T-helper 1 cell treated with Interleukin-12 subunit alpha and Interleukin-12 subunit beta and Interleukin-4 antibody, amounts not matched to agents 30 ng/mL and 1 ng/mL, for 36 hours (primary cell): ENCODE results near the gene TCHP. TPM values are rescaled to one million over a fixed set of nuclear protein-coding genes. Genes with fewer than 3 reads are reported as not detected.

ENCODE experiments used
- intact Hi-C: fragments of 100-400 bp; cut with micrococcal nuclease; formaldehyde crosslinking; loops from one replicate; pipeline ENCODE4 v1.15.1; 2024
- total RNA-seq: library from RNA; stranded (reverse); gene quantifications from 2 replicates; pipeline ENCODE4 v1.2.3, GENCODE V29; 2022

Gene TCHP
- total RNA-seq, 1 donor from 2014 or later: 35.2 TPM

- intact Hi-C loops: loop anchor here (5.0 to 10.0 kb wide), 2 partner anchors 61 to 174 kb away; no protein-coding TSS in a partner anchor
These were observed 31.1 kb downstream of the TCHP start for GRCh38 chr12:109931143-109931542.

DNA sequence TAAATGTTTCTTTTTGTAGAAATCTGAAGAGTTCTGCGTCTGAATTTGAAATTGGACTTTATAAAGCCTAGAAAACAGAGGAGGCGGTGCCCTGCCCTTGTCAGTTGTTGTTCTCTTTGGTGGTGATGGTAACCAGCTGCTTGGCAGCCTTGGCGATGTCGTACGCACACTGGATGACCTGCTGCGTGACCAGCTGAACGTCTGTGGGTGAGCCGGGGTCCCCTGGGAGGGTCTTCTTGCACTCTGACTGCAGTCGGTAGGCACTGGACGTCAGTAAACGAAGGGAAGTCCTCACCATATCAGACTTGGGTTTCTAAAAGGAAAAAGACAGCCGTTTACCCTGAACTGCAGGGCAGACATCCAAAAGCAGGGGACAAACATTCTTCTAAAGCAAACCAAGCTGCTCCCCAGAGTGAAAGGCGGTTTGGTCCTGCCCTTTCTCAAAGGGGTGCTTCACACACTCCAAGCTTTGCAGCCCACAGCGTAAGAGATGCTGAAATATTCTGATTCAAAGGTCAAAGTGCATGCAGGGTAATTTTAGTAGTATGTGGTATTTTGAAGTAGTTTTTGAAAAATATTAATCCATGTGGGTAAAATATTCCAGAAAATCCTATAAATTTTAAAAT is 32.9 kb downstream of the TCHP start:
- intact Hi-C loops: loop anchor here (5.0 to 10.0 kb wide), 2 partner anchors 59 to 172 kb away; no protein-coding TSS in a partner anchor

GRCh38 chr12:109934026-109934425 is 34.0 kb downstream of the TCHP start:
- intact Hi-C loops: loop anchor here (1.0 to 10.0 kb wide), 3 partner anchors 58 to 171 kb away; no protein-coding TSS in a partner anchor

GRCh38 chr12:109937371-109937770 is 37.3 kb downstream of the TCHP start:
- intact Hi-C loops: loop anchor here (10.0 kb wide), 1 partner anchor 167 kb away; no protein-coding TSS in a partner anchor

GRCh38 chr12:109938947-109939346 is 38.9 kb downstream of the TCHP start:
- intact Hi-C loops: loop anchor here (10.0 kb wide), 1 partner anchor 166 kb away; no protein-coding TSS in a partner anchor

DNA sequence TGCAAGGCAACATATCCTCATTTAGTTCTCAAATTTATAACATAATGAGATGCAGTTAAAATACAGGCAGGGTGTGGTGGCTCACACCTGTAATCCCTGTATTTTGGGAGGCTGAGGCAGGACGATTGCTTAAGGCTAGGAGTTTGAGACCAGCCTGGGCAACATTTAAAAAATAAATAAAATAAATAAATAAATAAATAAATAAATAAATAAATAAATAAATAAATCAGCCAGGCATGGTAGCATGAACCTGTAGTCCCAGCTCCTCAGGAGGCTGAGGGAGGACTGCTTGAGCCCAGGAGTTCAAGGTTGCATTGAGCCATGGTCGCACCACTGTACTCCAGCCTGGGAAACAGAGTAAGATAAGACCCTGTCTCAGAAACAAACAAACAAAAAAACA is 39.4 kb downstream of the TCHP start:
- intact Hi-C loops: loop anchor here (10.0 kb wide), 1 partner anchor 165 kb away; no protein-coding TSS in a partner anchor

DNA sequence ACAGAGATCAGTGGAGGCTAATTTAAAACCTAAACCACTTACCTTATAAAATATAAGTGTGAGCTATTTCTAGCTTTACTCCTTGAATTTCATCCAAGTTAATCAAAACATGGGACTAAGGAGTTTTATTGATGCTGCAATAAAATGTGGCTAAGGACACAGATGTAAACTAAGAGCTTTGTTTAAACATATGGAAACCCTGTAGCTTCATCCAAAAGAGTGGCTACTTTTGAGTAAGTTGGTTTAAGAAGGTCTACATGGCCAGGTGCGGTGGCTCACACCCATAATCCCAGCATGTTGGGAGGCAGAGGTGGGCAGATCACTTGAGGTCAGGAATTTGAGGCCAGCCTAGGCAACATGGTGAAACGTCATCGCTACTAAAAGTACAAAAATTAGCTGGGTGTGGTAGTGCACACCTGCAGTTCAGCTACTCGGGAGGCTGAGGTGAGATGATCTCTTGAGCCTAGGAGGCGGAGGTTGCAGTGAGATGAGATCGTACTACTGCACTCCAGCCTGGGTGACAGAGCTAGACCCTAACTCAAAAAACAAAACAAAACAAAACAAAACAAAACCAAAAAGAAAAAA is 40.4 kb downstream of the TCHP start:
- intact Hi-C loops: no loop called here

- intact Hi-C loops: no loop called here
These were observed 43.7 kb downstream of the TCHP start for GRCh38 chr12:109943811-109944210.

DNA sequence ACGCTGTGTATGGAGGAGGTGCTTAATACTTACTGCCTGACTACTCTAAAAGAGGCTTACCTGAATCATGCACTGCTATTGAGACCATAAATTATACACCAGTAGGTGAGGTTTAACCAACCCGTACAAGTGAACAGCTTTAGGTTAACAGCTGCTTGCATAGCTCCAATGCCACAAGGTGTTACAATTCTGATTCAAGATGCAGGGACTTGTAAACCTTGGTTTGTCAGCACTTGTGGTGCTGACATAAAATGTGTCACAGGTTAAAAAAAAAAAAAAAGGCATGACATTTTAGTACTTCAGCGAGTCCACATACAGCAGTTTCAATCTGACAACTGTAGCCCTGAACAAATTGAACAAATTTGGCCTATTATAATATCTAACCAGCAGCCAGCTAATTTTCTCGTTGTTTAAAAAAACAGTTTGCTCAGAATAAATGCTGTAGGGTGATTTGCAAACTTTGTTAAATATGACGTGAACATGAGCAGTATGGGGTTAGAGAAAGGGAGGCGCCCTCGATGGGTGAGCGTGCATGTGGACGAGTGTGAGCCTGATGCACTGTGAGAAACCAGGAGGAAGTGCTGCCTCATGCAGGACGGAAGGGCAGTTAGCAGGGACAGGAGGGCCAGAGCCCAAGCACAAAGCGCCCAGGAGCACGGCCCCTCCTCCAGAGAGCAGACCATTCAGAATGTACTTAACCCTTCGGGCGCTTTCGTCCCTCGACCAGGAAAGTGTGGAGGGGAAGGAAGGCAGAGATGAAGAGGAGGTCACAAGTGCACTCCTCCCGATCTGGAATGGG is 44.7 kb downstream of the TCHP start:
- intact Hi-C loops: no loop called here

GRCh38 chr12:109946505-109946904 is 46.4 kb downstream of the TCHP start:
- intact Hi-C loops: no loop called here

DNA sequence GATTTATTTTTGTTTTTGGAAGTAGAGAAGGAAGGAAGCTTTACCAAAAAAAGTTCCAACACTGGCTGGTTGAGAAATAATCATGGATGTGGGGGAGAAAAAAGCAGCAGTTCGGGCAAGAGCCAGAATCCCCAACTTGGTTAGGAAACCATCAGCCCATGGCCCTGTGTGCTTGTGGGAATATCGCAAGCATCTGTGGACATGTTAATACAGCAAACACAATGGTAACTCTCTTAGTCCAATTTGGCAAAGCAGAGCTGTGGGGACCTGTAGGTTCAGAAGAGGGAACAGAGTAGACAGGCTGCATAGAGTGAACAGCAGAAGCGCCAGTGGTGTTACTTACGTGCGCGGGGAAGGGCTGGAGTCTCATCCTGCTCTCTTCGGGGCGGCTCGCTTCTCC is 46.8 kb downstream of the TCHP start:
- intact Hi-C loops: no loop called here

- intact Hi-C loops: no loop called here
These were observed 47.4 kb downstream of the TCHP start for GRCh38 chr12:109947521-109947920.

DNA sequence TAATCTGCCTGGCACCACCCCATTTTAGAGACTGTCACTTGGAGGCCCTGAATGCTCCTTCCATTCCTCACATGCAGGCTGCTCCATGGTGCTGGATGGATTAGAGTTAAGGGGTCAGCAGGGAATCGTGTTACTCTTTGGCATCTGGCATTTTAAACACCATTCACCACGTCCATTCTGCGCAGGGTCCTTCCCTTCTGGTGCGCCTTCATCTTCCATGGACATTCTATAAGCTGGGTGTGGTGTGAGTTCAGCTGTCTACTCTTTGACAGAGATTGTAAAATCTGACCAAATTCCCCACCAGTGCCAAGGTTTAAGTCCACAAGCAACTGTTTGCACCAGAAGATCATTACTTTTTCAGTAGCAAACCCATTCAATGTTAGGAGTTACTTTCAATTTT is 48.3 kb downstream of the TCHP start:
- intact Hi-C loops: no loop called here

DNA sequence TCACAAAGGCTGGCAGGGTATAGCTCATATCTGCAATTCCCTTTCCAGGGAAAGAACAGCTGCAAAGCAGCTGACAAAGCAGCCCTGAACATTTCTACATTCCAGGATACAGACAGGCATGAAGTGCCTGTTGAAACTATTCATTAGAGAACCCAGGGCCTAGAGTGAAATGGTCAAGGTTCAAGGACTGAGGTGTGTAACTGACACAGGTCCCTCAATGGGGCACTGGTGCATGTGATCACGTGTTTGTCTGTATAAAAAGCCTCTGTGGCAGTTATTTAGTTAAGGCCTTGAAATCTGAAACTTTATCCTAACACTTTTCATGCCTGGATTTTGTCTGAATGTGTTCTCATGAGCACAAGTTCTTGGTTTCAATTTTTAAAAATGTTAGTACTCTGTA is 49.0 kb downstream of the TCHP start:
- intact Hi-C loops: no loop called here

DNA sequence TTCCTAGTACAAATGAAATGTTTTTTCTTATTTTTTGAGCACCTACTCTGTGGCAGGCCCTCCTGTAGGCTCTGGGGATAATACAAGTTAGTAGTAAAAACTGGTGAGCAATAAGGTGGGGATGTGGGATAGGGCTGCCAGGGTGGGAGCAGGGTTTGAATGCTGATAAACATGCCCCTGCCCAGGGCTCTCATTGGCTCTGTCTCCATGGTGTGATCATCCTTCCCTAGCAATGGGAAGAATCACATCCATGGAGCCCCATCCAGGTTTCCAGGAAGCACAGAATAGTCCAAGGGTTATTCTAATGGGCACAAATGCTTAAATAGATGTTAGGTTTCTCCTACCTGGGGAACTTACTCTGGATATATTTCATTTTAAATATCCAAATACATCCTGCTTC is 50.6 kb downstream of the TCHP start:
- intact Hi-C loops: no loop called here

DNA sequence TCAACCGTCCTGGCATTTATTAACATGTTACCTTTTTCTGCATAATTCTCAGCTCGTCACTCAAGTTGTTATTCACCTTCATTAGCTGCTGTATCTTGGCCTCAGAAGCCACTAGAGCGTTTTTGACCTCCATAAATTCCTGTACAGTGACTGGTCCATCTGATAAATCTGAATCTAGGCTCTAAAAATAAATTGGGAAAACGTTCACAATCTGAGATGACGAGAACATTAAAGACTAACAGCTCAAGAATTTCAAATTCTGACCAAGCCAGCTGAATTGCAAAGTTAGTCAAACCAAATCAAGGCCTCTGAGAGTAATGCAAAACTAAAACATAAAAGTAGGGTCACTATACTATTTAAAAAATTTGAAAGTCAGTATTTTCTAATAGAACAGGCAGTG is 51.1 kb downstream of the TCHP start:
- intact Hi-C loops: no loop called here

DNA sequence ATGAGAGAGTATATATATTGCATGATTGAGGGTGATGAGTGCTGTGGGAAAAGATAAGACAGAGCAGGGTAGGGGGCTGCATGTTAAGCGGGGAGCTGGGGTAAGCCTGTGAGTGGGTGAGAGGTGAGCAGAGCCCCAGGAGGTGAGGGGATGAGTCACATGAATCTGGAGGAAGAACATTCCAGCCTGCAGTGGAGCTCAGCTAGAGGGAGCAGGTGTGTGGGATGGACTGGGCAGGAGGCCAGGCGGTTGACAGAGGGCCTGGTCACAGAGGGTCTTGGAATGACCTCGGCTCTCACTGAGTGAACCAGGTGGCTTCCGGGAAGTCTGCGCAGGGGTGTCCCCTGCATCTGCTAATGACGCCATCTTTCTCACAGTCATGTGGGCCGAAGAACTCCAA is 51.7 kb downstream of the TCHP start:
- intact Hi-C loops: no loop called here

- intact Hi-C loops: no loop called here
These were observed 52.2 kb downstream of the TCHP start for GRCh38 chr12:109952160-109952858.

DNA sequence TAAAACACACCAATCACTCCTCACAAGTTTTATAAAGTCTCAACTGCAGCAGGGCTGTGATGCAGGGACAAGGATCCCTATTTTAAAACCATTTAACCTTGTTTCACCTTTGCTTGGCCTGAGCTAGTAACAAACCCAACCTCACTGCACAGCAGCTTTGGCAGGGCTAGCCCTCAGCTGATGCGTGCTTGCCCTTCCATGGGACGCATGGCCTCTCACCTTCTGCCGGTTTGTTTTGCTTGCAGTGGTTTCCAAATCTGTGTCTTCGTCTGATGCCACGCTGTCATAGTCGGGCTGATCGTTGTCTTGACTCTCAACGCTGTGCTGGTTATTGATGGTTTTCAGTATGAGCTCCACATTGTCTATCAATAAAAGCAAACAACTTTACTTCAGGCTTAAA is 52.8 kb downstream of the TCHP start:
- intact Hi-C loops: no loop called here

- intact Hi-C loops: no loop called here
These were observed 53.6 kb downstream of the TCHP start for GRCh38 chr12:109953656-109954055.

DNA sequence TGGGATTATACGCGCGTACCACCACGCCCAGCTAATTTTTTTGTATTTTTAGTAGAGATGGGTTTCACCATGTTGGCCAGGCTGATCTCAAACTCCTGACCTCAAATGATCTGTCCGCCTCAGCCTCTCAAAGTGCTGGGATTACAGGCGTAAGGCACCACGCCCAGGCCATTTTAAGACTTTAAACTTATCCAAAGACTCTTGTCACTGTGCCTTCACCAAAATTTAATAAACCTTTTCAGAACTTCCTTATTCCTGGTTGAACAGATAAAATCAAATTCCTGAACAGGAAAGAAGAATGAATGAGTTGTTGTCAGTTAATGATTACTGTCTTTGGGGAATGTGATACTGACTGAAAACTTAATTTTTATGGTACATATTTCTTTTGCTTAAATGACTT is 58.3 kb downstream of the TCHP start:
- intact Hi-C loops: no loop called here
